Hepatocyte (in vitro differentiated cells): ENCODE results near the gene SLC34A1.

ENCODE experiments used
- EZH2 ChIP-seq: fragments of 200-600 bp; sonication (generic); IDR thresholded peaks from 2 replicates; pipeline ENCODE4 v1.6.1; 2016; ENCODE audit warnings: antibody characterized with exemption, mild to moderate bottlenecking, borderline replicate concordance
- EZH2phosphoT487 ChIP-seq: fragments of 200-600 bp; sonication (generic); IDR thresholded peaks from one replicate; pipeline ENCODE4 v1.6.1; 2018; ENCODE audit warnings: antibody characterized with exemption, mild to moderate bottlenecking, low read depth, moderate library complexity; ENCODE audit not compliant: unreplicated experiment, severe bottlenecking
- TF ChIP-seq, protein P1 (sequence below): fragments of 200-600 bp; sonication (generic); IDR thresholded peaks from 2 replicates; pipeline ENCODE4 v1.5.1; 2016; ENCODE audit warnings: antibody characterized with exemption, mild to moderate bottlenecking; ENCODE audit not compliant: poor library complexity

DNA sequence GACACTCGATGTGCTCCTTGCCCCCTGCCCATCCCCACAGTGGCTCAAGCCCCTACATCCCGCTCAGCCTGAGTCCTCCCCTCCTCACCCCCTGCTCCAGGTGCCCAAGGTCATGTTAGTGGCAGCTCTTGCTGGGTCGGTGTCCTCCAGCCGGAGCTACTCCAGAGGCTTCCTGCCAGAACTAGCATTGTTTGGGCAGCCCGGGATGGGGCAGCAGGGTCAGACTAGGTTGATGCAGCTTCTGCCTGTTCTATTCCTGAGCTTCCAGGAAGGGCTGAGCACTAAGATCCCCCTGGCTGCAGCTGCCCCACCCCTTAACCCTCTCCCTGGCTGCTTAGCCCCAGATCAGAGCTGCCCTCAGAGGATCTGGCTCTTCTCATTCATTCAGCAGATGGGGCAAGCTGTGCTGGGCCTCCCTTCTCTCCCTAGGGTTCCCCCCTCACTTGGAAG is 25.8 kb upstream of the SLC34A1 start:
- TF ChIP-seq, protein P1, sequence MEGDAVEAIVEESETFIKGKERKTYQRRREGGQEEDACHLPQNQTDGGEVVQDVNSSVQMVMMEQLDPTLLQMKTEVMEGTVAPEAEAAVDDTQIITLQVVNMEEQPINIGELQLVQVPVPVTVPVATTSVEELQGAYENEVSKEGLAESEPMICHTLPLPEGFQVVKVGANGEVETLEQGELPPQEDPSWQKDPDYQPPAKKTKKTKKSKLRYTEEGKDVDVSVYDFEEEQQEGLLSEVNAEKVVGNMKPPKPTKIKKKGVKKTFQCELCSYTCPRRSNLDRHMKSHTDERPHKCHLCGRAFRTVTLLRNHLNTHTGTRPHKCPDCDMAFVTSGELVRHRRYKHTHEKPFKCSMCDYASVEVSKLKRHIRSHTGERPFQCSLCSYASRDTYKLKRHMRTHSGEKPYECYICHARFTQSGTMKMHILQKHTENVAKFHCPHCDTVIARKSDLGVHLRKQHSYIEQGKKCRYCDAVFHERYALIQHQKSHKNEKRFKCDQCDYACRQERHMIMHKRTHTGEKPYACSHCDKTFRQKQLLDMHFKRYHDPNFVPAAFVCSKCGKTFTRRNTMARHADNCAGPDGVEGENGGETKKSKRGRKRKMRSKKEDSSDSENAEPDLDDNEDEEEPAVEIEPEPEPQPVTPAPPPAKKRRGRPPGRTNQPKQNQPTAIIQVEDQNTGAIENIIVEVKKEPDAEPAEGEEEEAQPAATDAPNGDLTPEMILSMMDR, result no peak
- no peak for TF ChIP-seq EZH2
- no peak for TF ChIP-seq EZH2phosphoT487
